ENCODE results near the gene STRBP. TPM values are rescaled to one million over a fixed set of nuclear protein-coding genes. Genes with fewer than 3 reads are reported as not detected.
A peak's percentile ranks its signal among the peaks of the same experiment; 100 is the strongest.

STRBP gene
- total and polyA plus RNA-seq, 2 of the 8 experiments (the other 6 are each of a cell fraction or from before 2014, with no cell fraction given), result 29.7 to 105 TPM

GRCh38 chr9:123176949-123177348 lies 91.4 kb downstream of the STRBP start:
- Histone ChIP-seq H3K23me2 (ENCODE audit: low read depth, low read length) (no peaks in the 10 kb centered on the region), H2BK20ac (ENCODE audit: low read length) (no peak overlapping the region), H3K79me2 (ENCODE audit: control insufficient read depth in 1 of 2, insufficient read depth in 2 of 2, low read length in 2 of 2) (peaks cover 0 to 9% of the 10 kb centered on the region in 2 experiments; a peak in 1 of 4 replicates), H2BK5ac (ENCODE audit: low read depth, low read length) (no peak overlapping the region), H4K5ac (ENCODE audit: insufficient read length, low read depth, low read length) (peak overlapping the region; percentile 57), H3K27me3 (replicated peaks in 1 of 4; ENCODE audit: control insufficient read depth in 3 of 4, extremely low read depth in 1 of 4, insufficient read depth in 3 of 4, low read length in 3 of 4) (no peaks in the 10 kb centered on the region), H4K20me1 (replicated peaks in 1 of 2; ENCODE audit: control insufficient read depth in 1 of 2, insufficient read depth in 2 of 2, low read length in 2 of 2) (no peaks in the 10 kb centered on the region), H3K9me3 (ENCODE audit: insufficient read depth in 2 of 2, low read depth in 1 of 2, low read length in 1 of 2) (no peaks in the 10 kb centered on the region), H3K56ac (replicated peaks; ENCODE audit: insufficient read length, low read depth, low read length) (no peak overlapping the region), H2BK120ac (replicated peaks; ENCODE audit: low read depth, low read length) (no peak overlapping the region), H2AK5ac (ENCODE audit: low read depth, low read length) (no peak overlapping the region), H3K23ac (ENCODE audit: insufficient read length) (no peak overlapping the region), H3K18ac (ENCODE audit: extremely low read depth, low read length) (0 out of 2 replicates have a peak overlapping the region, but pooled peaks have one; percentile 1), H3K27ac (ENCODE audit: low read depth, low read length) (no peak overlapping the region), H2AFZ (ENCODE audit: low read length) (no peak overlapping the region), H3K9ac (replicated peaks in 1 of 4; ENCODE audit: extremely low read depth in 1 of 4, low read depth in 3 of 4, low read length in 3 of 4) (no peak overlapping the region), H4K91ac (replicated peaks; ENCODE audit: insufficient read length, low read length) (no peak overlapping the region), H4K8ac (ENCODE audit: extremely low read depth, insufficient read depth, low read length) (no peak overlapping the region), H3K36me3 (ENCODE audit: control insufficient read depth in 2 of 4, insufficient read depth in 4 of 4, low read length in 3 of 4) (peaks cover 0 to 13% (median 0%) of the 10 kb centered on the region in 4 experiments; a peak in 1 of 8 replicates), H3K4me3 (ENCODE audit: extremely low read depth in 1 of 4, insufficient read depth in 2 of 4, low read depth in 3 of 4, low read length in 4 of 4) (no peak overlapping the region), H2BK12ac (ENCODE audit: low read depth, low read length) (no peak overlapping the region), H3K14ac (ENCODE audit: insufficient read length) (no peak overlapping the region), H3K79me1 (ENCODE audit: low read depth, low read length) (no peaks in the 10 kb centered on the region), H3K4ac (replicated peaks; ENCODE audit: insufficient read length, low read depth, low read length) (no peak overlapping the region), H3K4me1 (replicated peaks in 1 of 4; ENCODE audit: control insufficient read depth in 3 of 4, insufficient read depth in 4 of 4, low read length in 3 of 4) (peaks cover 4 to 30% (median 16%) of the 10 kb centered on the region in 4 experiments; a peak in 6 of 7 replicates), H2BK15ac (ENCODE audit: low read length) (no peak overlapping the region), H3K4me2 (ENCODE audit: insufficient read depth in 1 of 2, low read depth in 2 of 2, low read length in 2 of 2) (no peak overlapping the region)
- FAIRE-seq (no peak), DNase-seq (ENCODE audit: low read depth in 1 of 2, low spot score in 2 of 2) (no peak)
- TF ChIP-seq CHD1 (IDR thresholded peaks at IDR 0.05; ENCODE audit: low read depth, low read length) (no peak), CHD2 (IDR thresholded peaks at IDR 0.05; ENCODE audit: low read length) (no peak), CREB1 (IDR thresholded peaks at IDR 0.05) (no peak), TAF1 (IDR thresholded peaks at IDR 0.05; ENCODE audit: low read depth, low read length) (no peak), RXRA (IDR thresholded peaks at IDR 0.05; ENCODE audit: insufficient read depth, low read depth, low read length) (no peak), JUN (IDR thresholded peaks at IDR 0.05; ENCODE audit: low read depth, low read length) (no peak), ZNF274 (IDR thresholded peaks at IDR 0.05; ENCODE audit: borderline replicate concordance, extremely low read depth, low read length) (no peak)
- TF ChIP-seq, protein P1, sequence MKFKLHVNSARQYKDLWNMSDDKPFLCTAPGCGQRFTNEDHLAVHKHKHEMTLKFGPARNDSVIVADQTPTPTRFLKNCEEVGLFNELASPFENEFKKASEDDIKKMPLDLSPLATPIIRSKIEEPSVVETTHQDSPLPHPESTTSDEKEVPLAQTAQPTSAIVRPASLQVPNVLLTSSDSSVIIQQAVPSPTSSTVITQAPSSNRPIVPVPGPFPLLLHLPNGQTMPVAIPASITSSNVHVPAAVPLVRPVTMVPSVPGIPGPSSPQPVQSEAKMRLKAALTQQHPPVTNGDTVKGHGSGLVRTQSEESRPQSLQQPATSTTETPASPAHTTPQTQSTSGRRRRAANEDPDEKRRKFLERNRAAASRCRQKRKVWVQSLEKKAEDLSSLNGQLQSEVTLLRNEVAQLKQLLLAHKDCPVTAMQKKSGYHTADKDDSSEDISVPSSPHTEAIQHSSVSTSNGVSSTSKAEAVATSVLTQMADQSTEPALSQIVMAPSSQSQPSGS (IDR thresholded peaks at IDR 0.05; ENCODE audit: low read length), result no peak
- WGBS, 2 experiments (ENCODE audit: extremely low coverage in 1 of 2, insufficient coverage in 1 of 2, insufficient read length in 1 of 2, insufficient replicate concordance in 2 of 2, low coverage in 1 of 2, low lambda C conversion rate in 2 of 2, missing lambda C conversion rate in 1 of 2), result 93% methylated on average over 2 of the region's 2 CpGs; no CpG with 5 or more reads in 1 of the 2 experiments
- ChIA-PET POLR2A (ENCODE audit: partially characterized antibody) (interaction anchor here (1.1 to 1.3 kb wide), 2 partner anchors 9 to 11 kb away, joined by 3 to 4 read pairs; no protein-coding TSS in a partner anchor), CTCF (ENCODE audit: partially characterized antibody) (interaction anchor here (0.8 kb wide), 1 partner anchor 10 kb away, joined by 3 read pairs; no protein-coding TSS in a partner anchor)

Data from H1 (cell line).